CD4-positive, CD25-positive, alpha-beta regulatory T cell (primary cell): Measurements from ENCODE around the gene C10orf90. TPM values are rescaled to one million over a fixed set of nuclear protein-coding genes. Genes with fewer than 3 reads are reported as not detected.
A peak's percentile ranks its signal among the peaks of the same experiment; 100 is the strongest.

Experiments used
- ATAC-seq, 2 donors: fragments of 150-1000 bp; cut with Tn5 transposase; one replicate each; pipeline ENCODE4 v1.10.0; 2021; ENCODE audit warnings: low read depth in 2 of 2, moderate number of reproducible peaks in 2 of 2, moderate library complexity in 1 of 2
- DNase-seq, 3 donors: peaks; one replicate each; pipeline versions ENCODE4 v3.0.0 to v3.0.0-alpha.2; 2012 to 2022; ENCODE audit warnings: mixed read lengths in 1 of 3
- H3K27ac ChIP-seq: one replicate; pipeline ENCODE4 v1.7.0; 2013; ENCODE audit warnings: mild to moderate bottlenecking, low read length; ENCODE audit not compliant: insufficient read depth, poor library complexity, severe bottlenecking
- H3K27me3 ChIP-seq: one replicate; pipeline ENCODE4 v1.7.0; 2013; ENCODE audit warnings: low read length; ENCODE audit not compliant: control insufficient read depth, insufficient read depth
- H3K36me3 ChIP-seq: one replicate; pipeline ENCODE4 v1.7.0; 2013; ENCODE audit warnings: mild to moderate bottlenecking, low read length, moderate library complexity; ENCODE audit not compliant: control insufficient read depth, insufficient read depth
- H3K4me1 ChIP-seq: 2 replicates; pipeline ENCODE4 v1.7.0; 2013; ENCODE audit warnings: mild to moderate bottlenecking, low read length; ENCODE audit not compliant: insufficient read depth, control insufficient read depth, poor library complexity, severe bottlenecking
- H3K4me3 ChIP-seq: one replicate; pipeline ENCODE4 v1.7.0; 2013; ENCODE audit warnings: low read depth, mild to moderate bottlenecking, low read length, moderate library complexity
- H3K9me3 ChIP-seq, 2 experiments: 1 replicate in 1 of 2; 2 replicates in 1 of 2; pipeline ENCODE4 v1.7.0; 2013; ENCODE audit warnings: low read length in 2 of 2, mild to moderate bottlenecking in 1 of 2, moderate library complexity in 1 of 2; ENCODE audit not compliant: control insufficient read depth in 2 of 2
- H3K27ac Mint-ChIP-seq, 3 donors: one replicate each; pipeline ENCODE4 v1.8.0; 2020 to 2022; ENCODE audit warnings: mild to moderate bottlenecking in 3 of 3, mixed read lengths in 3 of 3, moderate library complexity in 2 of 3
- H3K27me3 Mint-ChIP-seq: one replicate; pipeline ENCODE4 v1.8.0; 2022; ENCODE audit warnings: mild to moderate bottlenecking, mixed read lengths
- H3K36me3 Mint-ChIP-seq: one replicate; pipeline ENCODE4 v1.8.0; 2020; ENCODE audit warnings: mixed read lengths
- H3K4me1 Mint-ChIP-seq, 4 donors: one replicate each; pipeline ENCODE4 v1.8.0; 2020 to 2022; ENCODE audit warnings: mixed read lengths in 4 of 4, mild to moderate bottlenecking in 1 of 4
- H3K4me3 Mint-ChIP-seq, 4 donors: one replicate each; pipeline ENCODE4 v1.8.0; 2020 to 2022; ENCODE audit warnings: mild to moderate bottlenecking in 4 of 4, mixed read lengths in 4 of 4, moderate library complexity in 3 of 4
- H3K9me3 Mint-ChIP-seq, 7 donors: one replicate each; pipeline ENCODE4 v1.8.0; 2020 to 2022; ENCODE audit warnings: mixed read lengths in 7 of 7, mild to moderate bottlenecking in 3 of 7, moderate library complexity in 2 of 7
- polyA plus RNA-seq, 4 donors: library from polyadenylated mRNA; unstranded; fragments of 300-500 nt; fragmentation: Illumina TruSeq; gene quantifications; one replicate each; pipeline ENCODE4 v1.2.3, GENCODE V29; 2021
- total RNA-seq: library from RNA; stranded (reverse); gene quantifications from one replicate; pipeline ENCODE4 v1.2.3, GENCODE V29; 2022

Gene C10orf90
- total and polyA plus RNA-seq, 5 donors from 2014 or later = not detected

DNA sequence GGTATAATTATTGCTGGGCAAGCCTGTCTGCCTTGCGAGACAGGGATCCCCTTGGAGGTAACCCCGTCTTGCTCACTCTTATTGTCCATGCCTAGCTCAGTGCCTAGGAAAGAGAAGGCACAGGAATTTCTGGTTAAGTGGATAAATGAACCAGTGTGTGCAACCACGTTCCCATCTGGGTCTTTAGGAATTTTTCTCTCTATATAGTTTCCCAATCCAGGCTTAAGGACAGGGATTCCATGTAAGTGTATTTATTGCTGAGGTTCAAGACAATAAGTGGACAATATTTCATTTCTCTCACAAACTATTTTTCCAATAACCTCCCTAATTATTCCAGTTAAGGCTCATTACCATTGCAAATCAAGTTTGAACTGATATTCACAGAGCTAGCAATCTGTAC is 273.3 kb downstream of the C10orf90 start:
- no peak overlapping the region for H3K27ac ChIP-seq
- no peaks in the 10 kb centered on the region for H3K4me1 ChIP-seq
- Mint-ChIP-seq H3K9me3 (peaks cover 0 to 5% (median 2%) of the 10 kb centered on the region in 7 donors), H3K27me3 (peaks cover under 1% of the 10 kb centered on the region), H3K4me3 (no peak overlapping the region), H3K27ac (no peak overlapping the region), H3K4me1 (no peaks in the 10 kb centered on the region), H3K36me3 (no peaks in the 10 kb centered on the region)
- H3K36me3 ChIP-seq = no peaks in the 10 kb centered on the region
- no peaks in the 10 kb centered on the region for H3K27me3 ChIP-seq
- H3K4me3 ChIP-seq = no peak overlapping the region
- no peak for DNase-seq
- ATAC-seq = no peak
- no peaks in the 10 kb centered on the region for H3K9me3 ChIP-seq

- H3K4me1 Mint-ChIP-seq = no peaks in the 10 kb centered on the region
- no peaks in the 10 kb centered on the region for H3K36me3 Mint-ChIP-seq
- H3K4me3 ChIP-seq = no peak overlapping the region
- H3K9me3 ChIP-seq = no peaks in the 10 kb centered on the region
- DNase-seq (no peak), ATAC-seq (no peak)
- no peak overlapping the region for H3K27ac ChIP-seq
- H3K27me3 ChIP-seq = no peaks in the 10 kb centered on the region
- H3K36me3 ChIP-seq = no peaks in the 10 kb centered on the region
- H3K27me3 Mint-ChIP-seq = peaks cover 9% of the 10 kb centered on the region
- no peak overlapping the region for H3K27ac Mint-ChIP-seq
- peaks cover 0 to 11% (median 2%) of the 10 kb centered on the region in 7 donors for H3K9me3 Mint-ChIP-seq
- no peaks in the 10 kb centered on the region for H3K4me1 ChIP-seq
- no peak overlapping the region for H3K4me3 Mint-ChIP-seq
Measured at GRCh38 chr10:126394948-126395347, 275.5 kb downstream of the C10orf90 start.

DNA sequence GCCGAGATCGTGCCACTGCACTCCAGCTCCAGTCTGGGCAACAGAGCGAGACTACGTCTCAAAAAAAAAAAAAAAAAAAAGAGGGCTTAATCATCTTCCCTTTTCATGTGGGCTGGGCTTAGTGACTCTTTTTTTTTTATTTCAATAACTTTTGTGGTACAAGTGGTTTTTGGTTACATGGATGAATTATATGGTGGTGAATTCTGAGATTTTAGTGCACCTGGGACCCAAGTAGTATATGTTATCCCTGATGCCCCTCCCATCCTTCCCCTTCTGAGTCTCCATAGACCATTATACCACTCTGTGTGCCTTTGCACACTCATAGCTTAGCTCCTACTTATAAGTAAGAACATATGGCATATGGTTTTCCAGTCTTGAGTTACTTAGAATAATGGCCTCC is 277.4 kb downstream of the C10orf90 start:
- H3K36me3 ChIP-seq = no peaks in the 10 kb centered on the region
- Mint-ChIP-seq H3K27me3 (peaks cover 25% of the 10 kb centered on the region), H3K4me1 (peaks cover 0 to 4% (median 2%) of the 10 kb centered on the region in 4 donors), H3K27ac (no peak overlapping the region), H3K4me3 (no peak overlapping the region), H3K36me3 (no peaks in the 10 kb centered on the region), H3K9me3 (peaks cover 0 to 11% (median 2%) of the 10 kb centered on the region in 7 donors)
- no peaks in the 10 kb centered on the region for H3K9me3 ChIP-seq
- peaks cover 4% of the 10 kb centered on the region for H3K27me3 ChIP-seq
- no peak overlapping the region for H3K27ac ChIP-seq
- no peak for ATAC-seq
- H3K4me1 ChIP-seq = no peaks in the 10 kb centered on the region
- no peak for DNase-seq
- H3K4me3 ChIP-seq = no peak overlapping the region

GRCh38 chr10:126392469-126392868 is 278.0 kb downstream of the C10orf90 start:
- no peaks in the 10 kb centered on the region for H3K9me3 ChIP-seq
- Mint-ChIP-seq H3K4me1 (peaks cover 0 to 4% (median 2%) of the 10 kb centered on the region in 4 donors), H3K4me3 (peak overlapping the region in 1 of 4 donors; percentile 62), H3K27ac (no peak overlapping the region), H3K27me3 (peaks cover 27% of the 10 kb centered on the region), H3K36me3 (no peaks in the 10 kb centered on the region), H3K9me3 (peaks cover 0 to 11% (median 2%) of the 10 kb centered on the region in 7 donors)
- DNase-seq (no peak), ATAC-seq (no peak)
- no peak overlapping the region for H3K4me3 ChIP-seq
- peaks cover 4% of the 10 kb centered on the region for H3K27me3 ChIP-seq
- no peak overlapping the region for H3K27ac ChIP-seq
- no peaks in the 10 kb centered on the region for H3K36me3 ChIP-seq
- peaks cover 4% of the 10 kb centered on the region for H3K4me1 ChIP-seq

GRCh38 chr10:126392068-126392467 is 278.4 kb downstream of the C10orf90 start:
- peaks cover 0 to 11% (median 2%) of the 10 kb centered on the region in 7 donors for H3K9me3 Mint-ChIP-seq
- Histone ChIP-seq H3K36me3 (no peaks in the 10 kb centered on the region), H3K27ac (no peak overlapping the region), H3K4me3 (no peak overlapping the region), H3K9me3 (no peaks in the 10 kb centered on the region), H3K4me1 (peaks cover 8% of the 10 kb centered on the region), H3K27me3 (peaks cover 4% of the 10 kb centered on the region)
- ATAC-seq (no peak), DNase-seq (no peak)
- no peak overlapping the region for H3K27ac Mint-ChIP-seq
- peak overlapping the region in 1 of 4 donors; percentile 2 for H3K4me3 Mint-ChIP-seq
- H3K27me3 Mint-ChIP-seq = peaks cover 31% of the 10 kb centered on the region
- peaks cover 2 to 7% (median 3%) of the 10 kb centered on the region in 4 donors for H3K4me1 Mint-ChIP-seq
- no peaks in the 10 kb centered on the region for H3K36me3 Mint-ChIP-seq

DNA sequence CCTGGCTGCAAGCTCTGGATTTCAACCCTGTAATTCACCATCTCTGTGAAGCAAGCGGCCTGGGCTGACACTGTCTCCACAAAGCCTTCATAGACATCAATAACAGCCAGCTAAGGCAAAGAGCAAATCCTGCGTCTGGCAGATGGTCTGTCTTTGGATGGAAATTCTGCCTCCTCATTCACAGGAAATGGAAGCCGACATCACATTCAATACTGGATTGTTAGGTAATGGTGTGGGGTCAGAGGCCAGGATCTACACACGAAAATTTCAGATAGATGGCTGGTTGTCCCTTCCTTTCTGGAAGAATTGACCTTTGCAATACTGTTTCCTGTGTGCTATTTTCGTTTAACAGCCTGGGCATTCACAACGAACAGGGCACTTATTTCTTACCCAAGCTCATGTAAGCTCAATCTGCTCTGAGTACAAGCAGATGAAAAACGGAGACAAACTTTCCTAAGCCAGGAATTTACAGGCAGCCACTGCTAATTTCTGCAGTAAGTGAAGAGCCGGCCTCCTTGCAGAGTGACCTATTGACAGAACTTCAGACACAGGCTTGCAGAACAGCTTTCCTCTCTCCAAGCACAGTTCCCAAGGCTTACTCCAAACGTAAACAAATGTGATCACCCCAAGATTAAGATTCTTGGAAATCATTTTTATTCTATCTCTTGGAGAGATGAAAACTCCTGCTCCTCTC is 279.2 kb downstream of the C10orf90 start:
- Mint-ChIP-seq H3K36me3 (no peaks in the 10 kb centered on the region), H3K4me1 (peaks cover 3 to 12% (median 6%) of the 10 kb centered on the region in 4 donors), H3K27me3 (peaks cover 39% of the 10 kb centered on the region), H3K27ac (no peak overlapping the region), H3K9me3 (peaks cover 0 to 10% (median 0%) of the 10 kb centered on the region in 7 donors), H3K4me3 (peak overlapping the region in 1 of 4 donors; percentile 2)
- no peaks in the 10 kb centered on the region for H3K9me3 ChIP-seq
- peaks cover 4% of the 10 kb centered on the region for H3K27me3 ChIP-seq
- no peak overlapping the region for H3K4me3 ChIP-seq
- no peaks in the 10 kb centered on the region for H3K36me3 ChIP-seq
- H3K27ac ChIP-seq = no peak overlapping the region
- DNase-seq (no peak), ATAC-seq (no peak)
- peaks cover 12% of the 10 kb centered on the region for H3K4me1 ChIP-seq

- DNase-seq = no peak
Measured at GRCh38 chr10:126390324-126390723, 280.2 kb downstream of the C10orf90 start.

More at GRCh38 chr10:126390324-126390723, 280.2 kb downstream of the C10orf90 start:
- H3K27me3 Mint-ChIP-seq = peaks cover 48% of the 10 kb centered on the region
- Histone ChIP-seq H3K4me3 (no peak overlapping the region), H3K36me3 (no peaks in the 10 kb centered on the region), H3K27ac (no peak overlapping the region), H3K4me1 (peaks cover 12% of the 10 kb centered on the region), H3K27me3 (peaks cover 4% of the 10 kb centered on the region), H3K9me3 (no peaks in the 10 kb centered on the region)
- ATAC-seq = no peak
- H3K4me1 Mint-ChIP-seq = peaks cover 3 to 12% (median 7%) of the 10 kb centered on the region in 4 donors
- H3K27ac Mint-ChIP-seq = peak overlapping the region in 1 of 3 donors; percentile 26
- H3K4me3 Mint-ChIP-seq = peak overlapping the region in 2 of 4 donors; percentile 50 to 68
- no peaks in the 10 kb centered on the region for H3K36me3 Mint-ChIP-seq
- peaks cover 0 to 13% (median 1%) of the 10 kb centered on the region in 7 donors for H3K9me3 Mint-ChIP-seq
